ENCODE results near the gene CDH26.

Gene CDH26

GRCh38 chr20:60046860-60047259 lies 88.6 kb downstream of the CDH26 start:
- DNase-seq: no peak

DNA sequence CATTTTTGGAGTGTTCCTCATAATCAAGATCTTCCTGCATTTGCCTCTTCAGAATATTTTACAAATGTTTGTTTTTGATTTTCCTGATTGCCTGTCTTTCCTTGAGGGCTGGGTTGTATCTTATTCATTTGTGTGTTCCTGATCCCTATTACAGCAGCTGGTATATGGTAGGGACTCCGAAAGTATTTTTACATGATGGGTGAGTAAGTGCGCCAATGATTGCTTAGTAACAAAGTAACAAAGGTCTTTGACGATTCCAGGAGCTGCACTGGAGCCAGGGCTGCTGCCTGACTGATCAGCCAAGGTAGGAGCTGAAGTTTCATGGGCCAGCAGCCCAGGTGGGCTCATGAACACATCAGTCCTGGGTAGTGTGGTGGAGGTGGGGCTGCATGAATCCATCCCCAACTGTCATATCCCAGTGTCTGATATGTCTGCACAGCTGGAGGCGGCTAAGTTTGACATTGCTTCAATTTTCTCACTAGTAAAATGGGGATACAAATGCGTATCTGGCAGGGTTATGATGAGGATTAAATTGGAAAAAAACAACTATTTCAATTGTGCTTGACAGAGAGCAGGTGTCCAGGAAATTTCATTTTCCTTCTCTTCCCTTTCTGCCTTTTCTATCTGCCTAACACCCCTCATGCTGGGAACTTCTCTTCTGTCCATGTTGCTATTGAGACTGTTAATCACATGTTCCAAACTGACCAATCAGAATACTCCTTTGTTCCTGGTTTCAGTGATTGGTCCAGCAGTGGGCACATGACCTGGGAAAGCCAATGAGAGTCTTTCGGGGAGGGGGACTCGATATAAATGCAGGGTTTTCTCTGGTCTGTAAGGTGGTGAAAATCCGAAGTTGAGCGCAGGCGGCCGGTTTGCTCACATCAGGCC lies 90.7 kb downstream of the CDH26 start:
- no peak for DNase-seq

DNA sequence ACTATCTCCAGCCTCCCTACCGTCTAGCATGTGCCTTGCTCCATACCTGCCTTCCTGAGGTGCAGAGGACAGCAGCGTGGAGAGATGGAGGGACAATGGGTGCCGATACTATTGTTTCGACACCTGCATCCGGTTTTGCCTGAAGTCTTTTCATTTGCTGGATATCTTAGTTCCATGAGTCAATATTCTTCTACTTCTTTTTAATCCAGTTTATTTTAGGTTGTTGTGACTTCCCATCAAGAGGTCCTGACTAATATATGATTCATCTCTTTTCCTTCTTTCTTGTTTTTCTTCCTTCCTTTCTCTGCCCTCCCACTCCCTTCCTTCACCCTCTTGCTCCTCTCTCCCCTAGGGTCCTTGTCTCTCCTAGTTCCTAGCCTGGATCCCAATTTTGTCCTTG lies 91.4 kb downstream of the CDH26 start:
- DNase-seq: peak; percentile 40

DNA sequence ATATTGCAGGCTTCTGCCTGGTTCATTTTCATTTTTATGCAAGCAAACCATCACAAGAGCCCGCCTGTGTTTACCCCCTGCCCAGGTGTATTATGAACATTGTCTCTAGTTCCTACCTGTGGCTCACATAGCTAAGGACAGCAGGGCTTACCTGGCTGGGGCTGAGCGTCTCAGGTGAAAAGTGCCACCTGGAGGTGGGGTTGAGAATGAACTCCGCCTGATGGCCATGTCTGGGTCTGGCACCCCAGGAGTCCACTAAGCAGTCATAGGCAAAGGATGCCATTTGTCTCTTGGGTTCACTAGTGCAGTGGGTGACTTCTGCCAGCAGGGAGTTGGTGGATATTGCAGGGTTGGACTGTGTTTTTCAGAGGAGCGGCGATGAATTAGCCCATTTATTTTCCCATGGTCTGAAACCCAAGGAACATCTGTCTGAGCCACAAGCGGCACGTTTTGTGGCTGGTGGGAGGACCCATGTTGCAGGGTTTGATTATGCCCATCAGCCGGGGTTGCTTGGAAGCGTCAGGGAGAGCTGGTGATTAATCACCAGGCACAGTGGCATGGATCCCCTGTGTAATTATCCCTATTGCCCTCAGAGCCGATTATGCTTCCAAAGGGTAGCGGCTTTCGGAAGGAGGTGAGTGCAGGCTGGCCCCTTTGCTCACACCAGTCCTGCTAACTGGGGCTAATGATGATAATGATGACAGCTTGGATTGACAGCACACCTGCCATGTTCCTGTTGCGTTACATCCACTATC lies 92.1 kb downstream of the CDH26 start:
- DNase-seq: no peak

DNA sequence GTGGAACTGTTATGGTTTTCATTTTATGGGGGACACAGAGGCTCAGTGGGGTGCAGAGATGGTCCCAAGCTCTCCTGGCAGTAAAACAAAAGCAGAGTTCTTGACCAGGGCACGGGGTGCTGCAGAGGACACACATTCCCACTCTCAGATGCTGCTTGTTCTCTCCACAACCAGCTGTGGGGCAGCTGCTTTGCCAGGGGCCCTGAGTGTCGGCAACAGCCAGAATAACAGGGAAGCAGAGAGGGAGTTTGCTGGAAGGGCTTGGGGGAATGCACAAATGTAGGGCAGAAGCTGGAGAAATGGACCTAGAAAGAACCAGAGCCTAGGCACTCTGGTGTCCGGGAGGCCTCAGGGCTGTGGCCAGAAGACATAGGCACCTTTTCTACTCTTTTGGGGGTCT lies 93.7 kb downstream of the CDH26 start:
- no peak for DNase-seq

DNA sequence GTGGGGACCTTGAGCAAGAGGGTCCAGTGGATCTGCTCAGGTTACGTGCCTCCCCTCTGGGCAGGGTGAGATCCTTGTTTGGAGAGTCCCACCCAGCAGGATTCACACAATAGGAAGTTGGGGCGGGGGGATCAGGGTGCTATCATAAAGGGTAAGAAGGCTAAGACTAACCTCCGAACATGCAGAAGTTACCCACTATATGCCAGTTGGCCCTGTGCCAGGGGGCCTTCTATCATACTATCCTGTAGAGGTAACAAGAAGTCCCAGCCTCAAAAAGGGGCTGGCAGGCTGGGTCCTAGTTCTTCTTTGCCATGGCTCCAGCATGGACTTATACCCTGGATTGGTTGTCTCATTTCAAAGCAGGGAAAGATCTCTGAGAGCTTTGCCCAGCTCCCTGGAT lies 94.1 kb downstream of the CDH26 start:
- no peak for DNase-seq

GRCh38 chr20:60053125-60053817 lies 95.0 kb downstream of the CDH26 start:
- no peak for DNase-seq

DNA sequence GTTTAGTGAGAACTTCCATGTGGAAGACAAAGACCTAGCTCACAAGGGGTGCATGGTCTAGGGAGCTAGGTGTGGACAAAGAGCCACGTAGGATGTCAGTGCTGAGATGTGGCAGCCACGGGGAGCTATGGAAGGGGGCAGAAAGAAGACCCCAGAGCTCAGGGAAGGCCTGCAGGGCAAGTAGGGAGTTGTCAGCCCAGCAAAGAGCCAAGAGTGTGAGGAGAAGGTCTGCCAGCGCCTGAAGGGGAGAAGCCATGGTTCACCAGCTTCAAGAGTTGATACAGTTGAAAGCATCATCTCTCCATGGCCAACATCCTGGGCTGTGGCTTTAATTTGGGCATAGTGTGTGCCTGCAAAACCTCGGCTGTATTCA lies 95.6 kb downstream of the CDH26 start:
- no peak for DNase-seq

DNA sequence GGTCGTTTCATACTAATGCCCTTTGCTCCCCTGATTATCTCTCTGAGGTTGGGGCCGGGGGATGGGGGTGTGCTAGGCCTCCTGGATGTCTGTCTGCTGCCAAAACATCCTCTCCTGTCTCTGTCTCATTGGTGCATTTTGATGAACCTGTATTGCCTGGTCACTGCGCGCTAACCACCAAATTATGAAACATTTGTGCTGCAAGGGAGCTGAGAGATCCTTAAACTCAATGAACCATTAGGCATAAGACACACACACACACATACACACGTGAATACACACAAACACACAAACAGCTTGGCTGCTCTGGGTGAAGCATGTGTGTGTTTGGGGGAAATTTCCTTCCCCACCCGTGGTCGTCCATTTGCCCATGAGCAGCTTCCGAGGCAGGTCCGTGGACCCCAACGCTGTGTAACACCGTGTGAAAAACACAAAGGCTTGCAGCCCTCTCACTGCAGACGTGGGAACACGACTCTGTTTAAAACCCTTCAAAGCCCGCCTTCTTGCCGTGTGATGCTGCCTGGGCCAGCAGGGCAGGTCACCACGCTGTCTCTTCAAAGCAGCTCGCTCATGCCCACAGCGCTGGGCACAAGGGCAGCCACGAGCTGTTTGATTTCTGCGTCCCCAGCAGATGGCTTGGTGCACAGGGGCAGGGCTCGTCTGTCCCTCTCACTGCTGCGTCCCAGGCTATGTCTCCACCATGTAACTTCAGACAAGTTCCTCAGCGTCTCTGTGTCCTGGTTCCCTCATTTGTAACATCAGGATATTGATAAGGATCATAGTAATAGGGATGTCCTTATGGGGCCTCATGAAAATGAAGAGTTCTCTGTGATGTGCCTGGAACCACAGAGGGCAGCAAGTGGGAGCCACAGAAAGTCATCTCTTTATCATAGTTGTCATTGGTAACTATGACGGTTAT lies 96.8 kb downstream of the CDH26 start:
- no peak for DNase-seq

- DNase-seq: peak; percentile 34
Observed at GRCh38 chr20:60055740-60056139, 97.5 kb downstream of the CDH26 start.

DNA sequence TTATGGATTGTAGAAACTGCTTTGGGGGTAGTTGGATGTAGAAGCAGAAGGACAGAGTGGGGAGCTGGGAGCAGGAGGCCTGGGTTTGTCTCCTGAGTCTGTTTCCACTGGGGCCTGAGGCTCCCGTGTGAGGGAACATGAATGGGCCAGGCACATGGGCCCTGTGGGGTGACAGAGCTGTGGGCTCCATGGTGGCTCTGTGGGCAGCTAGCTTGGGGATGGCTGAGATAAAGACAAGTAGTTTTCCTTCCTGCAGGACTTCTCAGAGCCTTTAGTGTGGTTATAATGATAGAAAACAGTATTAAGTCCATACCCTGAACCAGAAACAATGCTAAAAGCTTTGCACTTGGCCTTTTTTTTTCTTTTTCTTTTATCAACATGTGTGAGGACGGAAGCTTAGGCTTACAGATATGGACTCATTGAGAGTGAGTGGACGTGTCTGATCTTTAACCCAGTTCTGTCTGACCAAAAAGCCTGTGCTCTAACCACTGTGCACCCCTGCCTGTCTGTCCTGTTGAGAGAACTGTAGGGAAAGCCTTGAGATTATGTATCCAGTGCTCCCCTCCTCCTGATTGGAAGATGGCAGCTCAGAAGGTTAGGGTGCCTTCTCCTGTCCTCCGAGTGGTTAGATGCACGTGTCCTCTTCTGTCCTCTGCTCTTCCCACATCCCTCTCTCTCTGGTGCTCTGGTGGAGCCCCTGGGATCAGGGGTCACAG lies 98.3 kb downstream of the CDH26 start:
- DNase-seq: no peak

DNA sequence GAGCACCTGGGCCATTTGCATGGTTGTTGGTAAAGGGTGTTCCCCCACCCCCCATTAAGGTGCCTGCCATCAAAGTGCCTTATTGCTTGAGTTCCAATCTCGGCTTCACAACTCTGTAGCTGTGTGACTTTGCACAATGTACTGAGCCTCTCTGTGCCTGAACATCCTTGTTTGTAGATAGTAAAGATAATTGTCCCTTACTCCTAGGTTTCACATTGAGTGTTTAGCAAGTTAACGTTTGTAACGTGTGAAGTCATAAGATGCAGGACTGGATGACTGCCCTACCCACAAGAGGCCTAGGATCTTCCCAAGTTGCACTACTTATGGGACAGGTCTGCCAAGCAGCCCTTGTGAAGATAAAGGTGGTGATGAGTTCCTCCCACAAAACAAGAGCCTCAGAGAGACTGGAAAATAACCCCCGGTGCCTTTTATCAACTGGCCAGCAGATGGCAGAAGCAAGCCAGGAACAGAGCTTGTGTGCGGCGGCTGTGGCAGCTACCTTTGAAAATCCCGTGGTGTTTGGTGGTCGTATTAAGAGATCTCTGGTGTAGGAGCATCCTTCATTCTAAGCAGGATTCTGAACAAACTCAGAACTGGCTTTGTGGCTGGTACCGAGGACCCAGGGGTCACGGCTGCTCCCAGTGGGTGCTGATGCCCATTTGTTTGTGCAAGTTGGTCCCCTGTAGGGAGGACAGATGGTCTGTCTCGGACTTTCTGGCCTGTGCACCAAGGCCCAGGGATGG lies 99.1 kb downstream of the CDH26 start:
- peak; percentile 68 for DNase-seq

DNA sequence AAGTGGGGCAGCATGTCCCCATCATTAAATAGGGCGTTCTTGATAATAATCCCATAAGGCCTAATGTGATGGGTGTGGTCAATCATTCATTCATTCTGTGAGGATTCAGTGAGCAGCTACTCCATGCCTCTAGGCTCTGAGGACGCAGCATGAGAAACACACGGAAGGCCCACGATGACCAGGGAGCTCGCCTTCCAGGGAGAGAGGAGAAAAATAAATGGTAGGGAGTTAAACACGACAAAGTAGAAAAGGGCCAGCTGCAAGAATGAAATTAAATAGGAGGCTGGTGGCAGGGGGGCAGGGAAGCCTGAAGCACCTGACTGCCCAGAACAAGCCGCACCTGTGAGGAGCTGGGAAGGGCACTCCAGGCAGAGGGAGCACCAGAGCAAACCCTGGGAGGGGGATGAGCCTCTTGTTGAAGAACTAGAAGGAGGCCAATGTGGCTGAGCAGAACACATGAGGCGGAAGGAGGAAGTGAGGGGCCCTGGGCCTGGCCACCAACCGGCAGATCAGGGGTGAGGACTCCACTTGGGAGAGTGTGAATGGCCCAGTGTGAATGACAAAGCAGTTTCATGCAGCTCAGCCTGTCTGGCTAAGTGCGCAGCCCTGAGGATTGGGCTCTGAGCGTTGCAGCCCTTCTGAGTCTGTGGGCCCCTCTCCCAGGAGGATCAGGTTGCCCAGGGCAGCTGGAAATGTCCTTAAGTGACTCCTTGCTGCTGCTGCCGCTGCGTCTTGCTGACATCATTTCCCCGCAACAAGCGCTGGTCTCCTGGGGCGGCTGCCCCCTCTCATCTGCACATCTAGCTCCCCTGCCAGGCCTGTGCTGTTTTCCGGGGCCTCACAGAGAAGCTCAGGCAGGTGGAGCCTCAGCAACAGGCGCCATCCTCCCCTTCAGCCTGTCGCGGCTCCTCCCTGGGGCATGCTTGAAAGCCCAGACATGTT lies 99.9 kb downstream of the CDH26 start:
- peak; percentile 64 for DNase-seq

GRCh38 chr20:60058879-60059278 lies 100.7 kb downstream of the CDH26 start:
- no peak for DNase-seq

DNA sequence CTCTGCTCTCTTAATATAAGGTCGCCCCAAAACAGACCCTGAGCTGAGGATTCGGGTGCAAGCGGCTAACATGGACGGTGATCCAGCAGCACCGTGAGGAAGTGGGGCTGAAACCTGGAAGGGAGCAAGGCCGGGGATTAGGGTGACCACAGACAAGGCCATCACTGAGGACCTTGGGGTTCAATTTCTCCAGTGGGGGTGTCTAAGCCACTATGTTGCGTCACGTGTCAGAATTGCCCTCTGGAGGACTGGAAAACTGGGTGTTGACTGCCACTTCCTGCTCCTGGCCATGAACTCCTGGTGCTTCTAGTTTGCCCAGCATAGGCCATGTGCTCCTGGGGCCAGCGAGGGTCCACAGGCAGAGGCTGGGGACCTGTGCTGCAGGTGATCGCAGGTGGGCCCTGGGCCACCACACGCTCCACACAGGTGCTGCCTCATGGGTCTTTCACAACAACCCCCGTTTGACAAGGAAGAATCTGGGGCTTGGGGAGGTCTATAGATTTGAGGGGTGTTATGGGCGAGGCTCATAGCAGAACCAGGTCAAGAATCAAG lies 101.9 kb downstream of the CDH26 start:
- DNase-seq: no peak

- DNase-seq: no peak
Observed at GRCh38 chr20:60060593-60060992, 102.4 kb downstream of the CDH26 start.

DNA sequence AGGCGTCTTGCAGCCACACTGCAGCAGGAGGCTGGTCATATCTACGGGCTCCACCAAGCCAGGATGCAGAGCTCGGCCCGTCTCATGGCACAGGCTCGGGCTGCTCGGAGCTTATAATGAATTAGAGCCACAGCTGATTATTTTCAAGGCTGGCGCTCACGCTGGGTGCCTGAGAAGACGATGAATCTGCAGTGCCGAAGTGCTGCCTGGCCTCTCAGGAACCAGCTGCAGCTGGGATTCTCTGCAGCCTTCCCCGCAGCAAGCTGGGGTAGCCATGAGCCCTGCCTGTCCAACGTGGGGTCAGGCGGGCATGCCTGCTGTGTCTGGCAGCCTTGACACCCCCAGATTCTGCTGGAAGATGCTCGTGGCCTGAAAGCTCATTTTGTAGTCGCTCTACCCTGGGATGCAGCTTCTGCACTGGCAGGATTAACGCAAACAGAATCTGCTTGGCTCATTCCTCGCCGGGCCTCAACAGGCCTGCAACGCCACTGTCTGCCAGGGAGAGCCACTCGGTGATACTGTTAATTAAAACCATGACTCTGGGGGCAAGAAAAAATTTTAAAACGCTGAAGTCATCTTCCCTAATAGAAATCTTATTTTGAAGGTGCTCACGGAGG lies 104.3 kb downstream of the CDH26 start:
- DNase-seq: peak; percentile 83

GRCh38 chr20:60063048-60063451 lies 104.8 kb downstream of the CDH26 start:
- peak; percentile 90 for DNase-seq

Measured in fibroblast of skin of back (primary cell).